ENCODE measurements around the gene SVEP1.

SVEP1 gene

DNA sequence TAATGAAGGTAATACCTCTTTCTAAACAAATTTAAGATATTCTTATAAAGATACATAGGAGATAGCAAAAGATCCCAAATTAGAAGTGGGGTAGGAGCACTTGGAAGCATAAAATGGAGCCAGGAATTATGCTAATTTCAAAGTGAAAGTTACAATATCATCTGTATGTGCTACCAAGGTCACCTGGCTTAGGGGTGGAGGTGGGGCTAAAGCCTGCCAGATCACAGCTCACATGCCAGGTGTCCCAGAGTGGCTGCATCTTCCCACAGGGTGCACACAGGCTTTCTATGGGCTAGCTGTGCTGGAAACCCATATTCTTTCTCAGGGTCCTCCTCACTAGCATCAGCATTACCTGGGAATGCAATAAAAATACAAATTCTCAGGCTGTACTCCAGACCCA lies 123.7 kb downstream of the SVEP1 start:
- H3K4me3 ChIP-seq (ENCODE audit: low read length), result no peak overlapping the region
- no peak for TF ChIP-seq CTCF (IDR thresholded peaks at IDR 0.05; ENCODE audit: insufficient read depth, low read depth, low read length, missing control alignments)
- no peak for DNase-seq (ENCODE audit: low read depth)

- DNase-seq (ENCODE audit: low read depth), result peak; percentile 40
- no peak overlapping the region for H3K4me3 ChIP-seq (ENCODE audit: low read length)
- TF ChIP-seq CTCF (IDR thresholded peaks at IDR 0.05; ENCODE audit: insufficient read depth, low read depth, low read length, missing control alignments), result peak; percentile 35
These were observed 127.2 kb downstream of the SVEP1 start for GRCh38 chr9:110452227-110452801.

- H3K4me3 ChIP-seq (ENCODE audit: low read length), result no peak overlapping the region
- TF ChIP-seq CTCF (IDR thresholded peaks at IDR 0.05; ENCODE audit: insufficient read depth, low read depth, low read length, missing control alignments), result no peak
- no peak for DNase-seq (ENCODE audit: low read depth)
These were observed 127.8 kb downstream of the SVEP1 start for GRCh38 chr9:110451726-110452125.

GRCh38 chr9:110447476-110447875 lies 132.1 kb downstream of the SVEP1 start:
- no peak for DNase-seq (ENCODE audit: low read depth)
- H3K4me3 ChIP-seq (ENCODE audit: low read length), result no peak overlapping the region
- no peak for TF ChIP-seq CTCF (IDR thresholded peaks at IDR 0.05; ENCODE audit: insufficient read depth, low read depth, low read length, missing control alignments)

DNA sequence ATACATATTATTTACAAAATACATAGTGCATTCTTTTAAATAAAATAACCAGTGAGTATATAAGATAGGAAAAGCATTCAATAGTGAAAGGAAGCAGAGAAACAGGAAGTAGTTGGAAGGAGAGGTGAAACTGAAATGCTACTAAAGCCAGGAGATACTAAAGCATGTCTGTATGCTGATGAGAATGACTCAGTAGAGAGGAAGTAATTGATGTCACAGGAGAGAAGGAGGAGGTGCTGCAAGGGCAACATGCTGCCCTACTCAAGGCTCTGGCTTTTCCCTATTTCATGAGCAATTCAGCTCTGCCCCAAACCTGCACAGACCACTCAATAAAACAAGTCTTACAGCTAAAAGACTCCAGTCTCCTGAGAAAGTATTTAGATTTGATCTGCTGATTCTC lies 133.4 kb downstream of the SVEP1 start:
- no peak overlapping the region for H3K4me3 ChIP-seq (ENCODE audit: low read length)
- no peak for TF ChIP-seq CTCF (IDR thresholded peaks at IDR 0.05; ENCODE audit: insufficient read depth, low read depth, low read length, missing control alignments)
- DNase-seq (ENCODE audit: low read depth), result peak; percentile 8

DNA sequence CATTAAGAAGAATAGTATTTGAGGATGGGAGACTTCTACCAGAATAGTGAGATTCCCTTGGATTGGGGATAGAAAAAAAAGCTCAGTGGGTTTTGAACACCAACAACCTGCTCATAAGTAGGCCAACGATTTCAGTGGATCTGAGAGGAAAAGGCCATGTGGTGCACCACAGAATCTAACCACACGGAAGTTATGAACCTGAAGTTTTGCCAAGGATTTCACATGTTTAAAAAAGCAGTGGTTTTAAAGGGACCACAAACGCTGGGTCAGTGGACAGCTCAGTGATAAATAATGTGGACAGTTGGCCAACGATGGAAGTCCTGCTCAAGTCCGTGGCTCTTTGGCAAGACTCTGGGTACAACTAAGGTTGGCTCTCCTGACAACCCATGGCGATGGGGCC lies 134.6 kb downstream of the SVEP1 start:
- TF ChIP-seq CTCF (IDR thresholded peaks at IDR 0.05; ENCODE audit: insufficient read depth, low read depth, low read length, missing control alignments), result no peak
- no peak overlapping the region for H3K4me3 ChIP-seq (ENCODE audit: low read length)
- DNase-seq (ENCODE audit: low read depth), result no peak

- DNase-seq (ENCODE audit: low read depth), result peak; percentile 21
- no peak for TF ChIP-seq CTCF (IDR thresholded peaks at IDR 0.05; ENCODE audit: insufficient read depth, low read depth, low read length, missing control alignments)
- H3K4me3 ChIP-seq (ENCODE audit: low read length), result no peak overlapping the region
These were observed 135.7 kb downstream of the SVEP1 start for GRCh38 chr9:110443866-110444220.
